ENCODE results near the gene BTBD10.

BTBD10 gene

GRCh38 chr11:13473013-13473722 is 10.1 kb upstream of the BTBD10 start:
- no peaks in the 10 kb centered on the region for H3K27me3 ChIP-seq
- H3K27ac ChIP-seq, result no peak overlapping the region
- no peaks in the 10 kb centered on the region for H3K4me1 ChIP-seq
- H3K4me3 ChIP-seq, result no peak overlapping the region
- TF ChIP-seq, protein P1, sequence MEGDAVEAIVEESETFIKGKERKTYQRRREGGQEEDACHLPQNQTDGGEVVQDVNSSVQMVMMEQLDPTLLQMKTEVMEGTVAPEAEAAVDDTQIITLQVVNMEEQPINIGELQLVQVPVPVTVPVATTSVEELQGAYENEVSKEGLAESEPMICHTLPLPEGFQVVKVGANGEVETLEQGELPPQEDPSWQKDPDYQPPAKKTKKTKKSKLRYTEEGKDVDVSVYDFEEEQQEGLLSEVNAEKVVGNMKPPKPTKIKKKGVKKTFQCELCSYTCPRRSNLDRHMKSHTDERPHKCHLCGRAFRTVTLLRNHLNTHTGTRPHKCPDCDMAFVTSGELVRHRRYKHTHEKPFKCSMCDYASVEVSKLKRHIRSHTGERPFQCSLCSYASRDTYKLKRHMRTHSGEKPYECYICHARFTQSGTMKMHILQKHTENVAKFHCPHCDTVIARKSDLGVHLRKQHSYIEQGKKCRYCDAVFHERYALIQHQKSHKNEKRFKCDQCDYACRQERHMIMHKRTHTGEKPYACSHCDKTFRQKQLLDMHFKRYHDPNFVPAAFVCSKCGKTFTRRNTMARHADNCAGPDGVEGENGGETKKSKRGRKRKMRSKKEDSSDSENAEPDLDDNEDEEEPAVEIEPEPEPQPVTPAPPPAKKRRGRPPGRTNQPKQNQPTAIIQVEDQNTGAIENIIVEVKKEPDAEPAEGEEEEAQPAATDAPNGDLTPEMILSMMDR (IDR thresholded peaks at IDR 0.05), result no peak
- H3K9me3 ChIP-seq, result no peaks in the 10 kb centered on the region
- DNase-seq, result no peak
- H3K36me3 ChIP-seq, result no peaks in the 10 kb centered on the region
- intact Hi-C loops (cut with DNase I; ENCODE audit: low total_unique reads), result no loop called here

DNA sequence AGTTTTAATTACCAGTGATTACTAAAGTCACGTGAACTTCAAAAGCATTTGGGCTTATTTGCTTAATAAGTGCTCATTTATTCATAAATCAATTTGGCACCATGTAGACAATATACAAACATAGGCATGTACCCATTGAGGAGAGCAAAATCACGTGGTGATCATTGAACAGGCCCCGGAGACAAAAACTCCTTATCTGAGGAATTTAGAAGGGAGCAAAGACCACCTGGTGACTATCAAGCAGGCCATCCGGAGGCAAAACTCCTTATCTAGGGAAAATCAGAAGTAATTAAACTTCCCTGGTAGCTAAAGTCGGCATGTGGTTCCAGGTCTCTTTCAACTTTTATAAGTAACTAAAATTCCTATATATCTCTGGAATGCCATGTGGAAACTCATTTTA is 5.7 kb upstream of the BTBD10 start:
- H3K4me1 ChIP-seq, result peaks cover 0 to 3% (median 1%) of the 10 kb centered on the region in 4 donors
- no peaks in the 10 kb centered on the region for H3K9me3 ChIP-seq
- no peak overlapping the region for H3K27ac ChIP-seq
- H3K27me3 ChIP-seq, result no peaks in the 10 kb centered on the region
- no peak for DNase-seq
- TF ChIP-seq, protein P1 (IDR thresholded peaks at IDR 0.05), result no peak
- intact Hi-C loops (cut with DNase I; ENCODE audit: low total_unique reads), result loop anchor here (10.0 kb wide), 1 partner anchor 264 kb away; no protein-coding TSS in a partner anchor
- no peaks in the 10 kb centered on the region for H3K36me3 ChIP-seq
- H3K4me3 ChIP-seq, result no peak overlapping the region

- intact Hi-C loops (cut with DNase I; ENCODE audit: low total_unique reads), result loop anchor here (10.0 kb wide), 1 partner anchor 261 kb away; no protein-coding TSS in a partner anchor
- DNase-seq, result no peak
Measured at GRCh38 chr11:13465909-13466371, 2.9 kb upstream of the BTBD10 start.

DNA sequence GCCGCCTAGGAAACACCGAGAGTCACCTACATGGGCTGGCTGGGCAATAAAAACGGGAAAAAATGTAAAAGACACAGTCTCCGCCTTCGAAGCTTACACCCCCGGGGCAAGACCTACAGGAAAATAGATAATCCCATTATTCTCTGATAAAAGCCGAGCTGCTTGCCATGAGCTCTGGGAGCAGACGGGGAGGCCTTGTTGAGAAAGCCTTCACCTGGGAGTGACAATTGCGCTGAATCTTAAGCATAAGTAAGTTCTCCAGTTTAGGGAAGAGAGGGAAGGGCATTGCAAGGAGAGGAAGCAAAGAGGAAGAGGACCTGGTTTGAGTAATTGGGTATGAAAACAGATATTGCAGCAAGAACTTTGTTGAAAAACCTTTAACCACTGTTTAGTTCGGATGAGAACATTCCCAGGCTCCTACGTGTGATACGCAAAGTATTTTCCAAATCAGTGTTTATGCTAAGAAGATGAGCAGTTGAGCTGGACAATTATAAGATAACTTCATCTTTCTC is 813 bp upstream of the BTBD10 start:
- Histone ChIP-seq H3K4me1 (peaks cover 0 to 21% (median 15%) of the 10 kb centered on the region in 4 donors), H3K9me3 (no peaks in the 10 kb centered on the region), H3K36me3 (no peaks in the 10 kb centered on the region), H3K27ac (peak overlapping the region; percentile 83 to 91), H3K27me3 (no peaks in the 10 kb centered on the region), H3K4me3 (peak overlapping the region; percentile 82 to 87)
- intact Hi-C loops (cut with DNase I; ENCODE audit: low total_unique reads), result loop anchor here (5.0 to 10.0 kb wide), 2 partner anchors 187 to 259 kb away; partner anchors contain the start of gene BMAL1
- TF ChIP-seq, protein P1 (IDR thresholded peaks at IDR 0.05), result no peak
- DNase-seq, result no peak

More at GRCh38 chr11:13465909-13466371, 2.9 kb upstream of the BTBD10 start:
- TF ChIP-seq, protein P1 (IDR thresholded peaks at IDR 0.05), result peak; percentile 41 to 42
- Histone ChIP-seq H3K4me1 (peaks cover 0 to 18% (median 14%) of the 10 kb centered on the region in 4 donors), H3K27me3 (no peaks in the 10 kb centered on the region), H3K27ac (no peak overlapping the region), H3K4me3 (no peak overlapping the region), H3K9me3 (no peaks in the 10 kb centered on the region), H3K36me3 (no peaks in the 10 kb centered on the region)

DNA sequence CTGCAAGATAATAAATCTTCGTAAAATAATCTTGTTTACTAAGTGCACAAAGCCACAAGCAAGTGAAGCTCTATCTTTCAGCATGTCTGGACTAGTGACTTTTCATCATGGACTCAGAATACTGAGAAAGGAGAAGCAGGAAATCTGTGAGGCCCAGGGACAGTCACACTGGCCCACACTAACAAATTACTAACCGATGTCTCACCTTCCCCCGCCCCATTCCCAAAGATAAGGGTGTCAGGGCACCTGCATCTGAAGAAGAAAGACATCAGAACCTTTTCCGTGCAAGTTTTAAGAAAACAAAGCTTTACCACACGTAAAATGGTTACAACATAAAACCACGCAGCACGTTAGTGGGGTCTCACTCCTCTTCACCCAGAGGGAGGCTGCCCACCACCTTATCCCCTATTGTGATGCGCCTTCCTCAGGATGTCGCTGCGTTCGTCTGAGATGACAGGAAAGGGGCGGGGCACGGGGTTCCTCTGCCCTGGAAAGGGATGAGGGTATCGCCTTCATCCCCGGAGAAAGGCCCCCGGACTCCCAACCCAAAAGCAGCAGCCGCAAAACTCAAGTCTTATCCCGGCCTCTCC is 616 bp downstream of the BTBD10 start:
- Histone ChIP-seq H3K27me3 (no peaks in the 10 kb centered on the region), H3K36me3 (no peaks in the 10 kb centered on the region), H3K9me3 (no peaks in the 10 kb centered on the region), H3K4me3 (peak overlapping the region; percentile 82 to 87), H3K27ac (peak overlapping the region; percentile 83 to 91), H3K4me1 (peaks cover 0 to 21% (median 15%) of the 10 kb centered on the region in 4 donors)
- DNase-seq, result peak; percentile 60 to 79
- TF ChIP-seq, protein P1 (IDR thresholded peaks at IDR 0.05), result no peak
- intact Hi-C loops (cut with DNase I; ENCODE audit: low total_unique reads), result loop anchor here (5.0 to 10.0 kb wide), 2 partner anchors 185 to 258 kb away; partner anchors contain the start of gene BMAL1
